Measurements from ENCODE around the gene ERCC2.

Gene ERCC2

DNA sequence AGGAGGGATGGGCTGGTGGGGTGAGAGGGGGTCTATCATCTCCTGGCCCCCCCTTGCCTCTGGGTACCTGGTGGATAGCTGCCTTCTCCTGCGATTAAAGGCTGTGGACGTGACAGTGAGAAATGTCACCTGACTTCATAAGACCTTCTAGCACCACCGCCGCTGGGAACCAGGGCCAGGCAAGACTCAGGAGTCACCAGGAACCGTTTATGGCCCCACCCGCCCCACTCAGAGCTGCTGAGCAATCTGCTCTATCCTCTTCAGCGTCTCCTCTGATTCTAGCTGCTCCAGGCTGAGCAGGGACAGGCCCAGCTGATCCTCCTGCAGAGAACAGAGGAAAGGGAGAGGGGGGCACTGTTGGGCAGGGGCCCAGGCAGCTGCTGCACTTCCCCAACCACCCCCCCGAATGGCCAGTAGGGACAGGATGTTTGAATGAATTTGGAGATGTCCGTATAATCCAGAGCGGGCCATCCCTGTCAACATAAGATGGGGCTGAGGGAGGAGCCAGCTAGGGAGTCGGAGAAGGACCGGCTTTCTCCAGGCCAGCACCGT is 18.9 kb downstream of the ERCC2 start:
- Mint-ChIP-seq H3K4me3 (no peak overlapping the region), H3K36me3 (peaks cover 2% of the 10 kb centered on the region)

DNA sequence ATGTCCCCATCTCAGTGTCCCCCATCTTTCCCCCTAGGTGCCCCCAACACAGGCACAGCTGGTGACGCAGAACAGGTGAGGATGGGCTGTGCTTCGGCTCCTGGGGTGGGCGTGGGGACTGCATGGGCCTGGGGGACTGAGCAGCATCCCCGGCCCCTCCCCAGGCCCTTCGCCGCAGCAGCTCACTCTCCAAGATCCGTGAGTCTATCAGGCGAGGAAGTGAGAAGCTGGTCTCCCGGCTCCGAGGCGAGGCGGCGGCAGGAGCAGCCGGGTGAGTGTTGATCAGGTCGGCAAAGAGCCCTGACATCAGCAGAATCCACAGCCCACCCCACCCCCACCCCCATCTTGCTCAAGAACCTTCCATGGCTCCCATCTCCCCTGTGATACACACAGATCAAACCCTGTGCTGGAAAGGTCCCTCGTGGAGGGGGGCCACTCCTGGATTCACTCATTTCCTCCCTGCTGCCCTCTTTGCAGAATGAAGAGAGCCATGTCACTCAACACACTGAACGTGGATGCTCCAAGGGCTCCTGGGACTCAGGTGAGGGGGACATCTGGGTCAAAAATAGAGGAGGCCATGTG is 19.8 kb downstream of the ERCC2 start:
- no peak overlapping the region for H3K27ac Mint-ChIP-seq
- H3K4me1 Mint-ChIP-seq, result no peaks in the 10 kb centered on the region
- H3K9me3 Mint-ChIP-seq, result no peaks in the 10 kb centered on the region
- H3K27me3 Mint-ChIP-seq, result peaks cover 3% of the 10 kb centered on the region
- no peak overlapping the region for H3K4me3 Mint-ChIP-seq
- H3K36me3 Mint-ChIP-seq, result peaks cover 1% of the 10 kb centered on the region

More for the DNA sequence above, 18.9 kb downstream of the ERCC2 start:
- no peaks in the 10 kb centered on the region for H3K4me1 Mint-ChIP-seq
- no peaks in the 10 kb centered on the region for H3K9me3 Mint-ChIP-seq
- H3K27me3 Mint-ChIP-seq, result no peaks in the 10 kb centered on the region
- no peak overlapping the region for H3K27ac Mint-ChIP-seq

- H3K4me1 Mint-ChIP-seq, result no peaks in the 10 kb centered on the region
- no peaks in the 10 kb centered on the region for H3K36me3 Mint-ChIP-seq
- H3K27me3 Mint-ChIP-seq, result peaks cover 5% of the 10 kb centered on the region
- H3K27ac Mint-ChIP-seq, result no peak overlapping the region
- H3K9me3 Mint-ChIP-seq, result no peaks in the 10 kb centered on the region
- H3K4me3 Mint-ChIP-seq, result no peak overlapping the region
Measured at GRCh38 chr19:45349430-45349941, 20.9 kb downstream of the ERCC2 start.

GRCh38 chr19:45349126-45349415 is 21.3 kb downstream of the ERCC2 start:
- no peaks in the 10 kb centered on the region for H3K4me1 Mint-ChIP-seq
- H3K36me3 Mint-ChIP-seq, result no peaks in the 10 kb centered on the region
- no peaks in the 10 kb centered on the region for H3K9me3 Mint-ChIP-seq
- peaks cover 7% of the 10 kb centered on the region for H3K27me3 Mint-ChIP-seq
- H3K4me3 Mint-ChIP-seq, result no peak overlapping the region
- no peak overlapping the region for H3K27ac Mint-ChIP-seq

DNA sequence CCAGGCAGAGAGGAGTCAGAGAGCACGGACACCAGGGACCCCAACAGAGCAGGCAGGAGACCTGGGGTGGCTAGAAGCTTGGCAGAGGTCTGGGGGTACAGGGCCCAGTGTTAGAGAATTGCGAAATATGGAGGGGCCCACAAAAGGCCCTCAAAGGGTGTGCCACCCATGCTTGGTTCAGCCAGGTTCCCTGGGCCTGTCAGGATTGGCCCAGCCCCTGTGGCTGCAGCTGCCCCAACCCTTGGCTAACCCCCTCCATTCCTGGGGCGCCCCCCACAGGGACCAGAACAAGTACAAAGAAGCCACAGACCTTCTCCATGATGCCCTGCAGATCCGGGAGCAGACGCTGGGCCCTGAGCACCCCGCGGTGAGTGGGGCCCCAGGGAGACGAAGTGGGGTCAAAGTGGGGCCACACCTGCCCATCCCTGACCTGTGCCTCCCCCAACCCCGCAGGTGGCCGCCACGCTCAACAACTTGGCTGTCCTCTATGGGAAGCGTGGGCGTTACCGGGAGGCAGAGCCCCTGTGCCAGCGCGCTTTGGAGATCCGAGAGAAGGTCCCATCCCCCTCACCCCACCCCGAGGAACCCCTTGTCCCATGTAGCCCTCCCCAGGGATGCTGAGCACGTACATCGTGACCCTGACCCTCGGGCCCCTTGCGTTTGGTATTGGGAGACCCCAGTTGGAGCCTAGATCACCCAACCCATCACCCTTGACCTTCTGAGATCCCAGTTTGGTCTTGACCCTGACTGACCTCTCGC is 21.8 kb downstream of the ERCC2 start:
- Mint-ChIP-seq H3K27ac (no peak overlapping the region), H3K4me3 (no peak overlapping the region), H3K9me3 (no peaks in the 10 kb centered on the region)

GRCh38 chr19:45347570-45348366 is 22.6 kb downstream of the ERCC2 start:
- H3K27me3 Mint-ChIP-seq, result peaks cover 10% of the 10 kb centered on the region
- H3K4me3 Mint-ChIP-seq, result no peak overlapping the region
- no peaks in the 10 kb centered on the region for H3K9me3 Mint-ChIP-seq
- no peak overlapping the region for H3K27ac Mint-ChIP-seq
- no peaks in the 10 kb centered on the region for H3K36me3 Mint-ChIP-seq
- no peaks in the 10 kb centered on the region for H3K4me1 Mint-ChIP-seq

More for the DNA sequence above, 21.8 kb downstream of the ERCC2 start:
- no peaks in the 10 kb centered on the region for H3K36me3 Mint-ChIP-seq
- H3K4me1 Mint-ChIP-seq, result no peaks in the 10 kb centered on the region
- peaks cover 9% of the 10 kb centered on the region for H3K27me3 Mint-ChIP-seq

- Mint-ChIP-seq H3K27me3 (peaks cover 10% of the 10 kb centered on the region), H3K27ac (no peak overlapping the region), H3K4me3 (no peak overlapping the region), H3K4me1 (no peaks in the 10 kb centered on the region), H3K9me3 (no peaks in the 10 kb centered on the region), H3K36me3 (no peaks in the 10 kb centered on the region)
Measured at GRCh38 chr19:45346449-45346848, 23.9 kb downstream of the ERCC2 start.

GRCh38 chr19:45345506-45345860 is 24.9 kb downstream of the ERCC2 start:
- no peak overlapping the region for H3K27ac Mint-ChIP-seq
- no peak overlapping the region for H3K4me3 Mint-ChIP-seq
- no peaks in the 10 kb centered on the region for H3K9me3 Mint-ChIP-seq
- peaks cover 10% of the 10 kb centered on the region for H3K27me3 Mint-ChIP-seq
- no peaks in the 10 kb centered on the region for H3K4me1 Mint-ChIP-seq
- H3K36me3 Mint-ChIP-seq, result no peaks in the 10 kb centered on the region

- H3K27ac Mint-ChIP-seq, result peak overlapping the region; percentile 5
- peaks cover 15% of the 10 kb centered on the region for H3K27me3 Mint-ChIP-seq
- no peaks in the 10 kb centered on the region for H3K36me3 Mint-ChIP-seq
- no peak overlapping the region for H3K4me3 Mint-ChIP-seq
- H3K9me3 Mint-ChIP-seq, result no peaks in the 10 kb centered on the region
- H3K4me1 Mint-ChIP-seq, result peaks cover 5% of the 10 kb centered on the region
Measured at GRCh38 chr19:45344621-45345505, 25.5 kb downstream of the ERCC2 start.

DNA sequence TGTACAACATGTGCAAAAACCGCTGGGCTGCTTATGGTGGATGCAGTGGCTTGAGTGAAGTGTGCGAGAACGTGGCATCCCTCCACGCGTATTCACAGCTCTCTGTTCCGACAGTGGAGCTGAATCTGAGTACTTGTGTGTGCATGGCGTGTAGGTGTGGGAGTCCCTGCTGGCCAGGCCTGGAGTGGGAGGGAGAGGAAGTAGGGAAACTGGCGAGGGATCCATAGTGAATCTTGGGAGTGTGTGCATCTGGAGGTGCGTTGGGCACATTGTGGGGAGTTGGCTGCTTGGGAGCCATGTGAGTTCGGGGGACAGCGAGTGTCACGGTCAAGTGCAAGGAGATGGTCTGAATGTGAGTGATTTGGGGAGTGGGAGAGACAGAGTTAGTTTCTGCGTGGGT is 27.5 kb downstream of the ERCC2 start:
- H3K4me3 Mint-ChIP-seq, result no peak overlapping the region
- H3K9me3 Mint-ChIP-seq, result no peaks in the 10 kb centered on the region
- H3K36me3 Mint-ChIP-seq, result no peaks in the 10 kb centered on the region
- peaks cover 8% of the 10 kb centered on the region for H3K4me1 Mint-ChIP-seq
- H3K27me3 Mint-ChIP-seq, result peaks cover 22% of the 10 kb centered on the region
- H3K27ac Mint-ChIP-seq, result no peak overlapping the region

- no peak overlapping the region for H3K4me3 Mint-ChIP-seq
- peaks cover 8% of the 10 kb centered on the region for H3K4me1 Mint-ChIP-seq
- no peak overlapping the region for H3K27ac Mint-ChIP-seq
- peaks cover 24% of the 10 kb centered on the region for H3K27me3 Mint-ChIP-seq
- H3K36me3 Mint-ChIP-seq, result no peaks in the 10 kb centered on the region
- no peaks in the 10 kb centered on the region for H3K9me3 Mint-ChIP-seq
Measured at GRCh38 chr19:45340899-45341453, 29.4 kb downstream of the ERCC2 start.

GRCh38 chr19:45340232-45340898 is 30.0 kb downstream of the ERCC2 start, which contains the start of gene KLC3:
Gene KLC3, plus strand, starts transcription at chr19:45340750. Its CDS starts 4,792 bp downstream, at chr19:45345542.
- Mint-ChIP-seq H3K27ac (no peak within 1 kb of the TSS), H3K4me1 (peaks cover 8% of the 10 kb centered on the region), H3K27me3 (peaks cover 23% of the 10 kb centered on the region), H3K9me3 (no peaks in the 10 kb centered on the region), H3K36me3 (no peaks in the 10 kb centered on the region), H3K4me3 (peak within 1 kb of the TSS; percentile 64)

DNA sequence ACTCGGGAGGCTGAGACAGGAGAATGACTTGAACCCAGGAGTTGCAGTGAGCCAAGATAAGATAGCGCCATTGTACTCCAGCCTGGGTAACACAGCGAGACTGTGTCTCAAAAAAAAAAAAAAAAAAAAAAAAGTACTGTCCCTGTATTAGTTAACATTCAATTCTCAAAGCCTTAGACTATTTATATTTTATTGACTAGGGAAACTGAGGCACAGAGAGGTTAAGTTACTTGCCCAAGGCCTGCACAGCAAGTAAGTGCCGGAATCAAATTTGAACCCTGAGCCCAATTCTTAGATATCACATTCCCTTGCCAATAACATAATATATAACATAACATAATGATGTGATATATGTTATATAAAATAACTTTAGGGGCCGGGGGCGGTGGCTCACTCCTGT is 30.7 kb downstream of the ERCC2 start:
- no peaks in the 10 kb centered on the region for H3K9me3 Mint-ChIP-seq
- H3K27me3 Mint-ChIP-seq, result peaks cover 21% of the 10 kb centered on the region
- H3K4me3 Mint-ChIP-seq, result no peak overlapping the region
- H3K27ac Mint-ChIP-seq, result no peak overlapping the region
- H3K36me3 Mint-ChIP-seq, result no peaks in the 10 kb centered on the region
- H3K4me1 Mint-ChIP-seq, result peaks cover 8% of the 10 kb centered on the region

DNA sequence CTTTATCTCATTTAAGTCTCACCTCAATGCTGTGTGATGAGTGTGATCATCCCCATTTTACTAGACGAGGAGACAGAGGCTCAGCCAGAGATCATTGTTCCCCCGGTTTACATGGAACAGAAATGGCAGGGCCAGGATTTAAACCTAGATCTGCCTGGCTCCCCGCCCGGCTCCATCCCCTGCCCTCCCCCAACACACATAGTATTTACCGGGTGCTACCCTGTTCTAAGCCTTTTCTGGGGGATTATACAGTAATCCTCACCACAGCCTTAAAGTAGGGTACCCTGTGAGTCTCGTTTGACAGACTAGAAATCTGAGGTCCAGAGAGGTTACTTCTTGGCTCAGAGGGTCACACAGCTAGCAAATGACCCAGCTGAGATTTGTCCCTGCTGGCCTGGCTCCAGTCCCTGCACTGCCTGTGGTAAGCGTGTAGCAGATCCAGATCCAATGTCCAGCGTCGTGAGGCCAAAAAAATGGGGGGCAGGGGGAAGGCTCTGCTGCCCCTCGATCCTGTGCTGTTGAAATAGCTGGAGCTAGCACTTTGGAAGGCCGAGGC is 33.6 kb downstream of the ERCC2 start:
- H3K36me3 Mint-ChIP-seq, result no peaks in the 10 kb centered on the region
- H3K4me1 Mint-ChIP-seq, result peaks cover 8% of the 10 kb centered on the region
- H3K27ac Mint-ChIP-seq, result no peak overlapping the region
- H3K9me3 Mint-ChIP-seq, result no peaks in the 10 kb centered on the region
- H3K4me3 Mint-ChIP-seq, result no peak overlapping the region
- peaks cover 16% of the 10 kb centered on the region for H3K27me3 Mint-ChIP-seq
